Purkinje cell (primary cell): Measurements from ENCODE around the gene TINCR. TPM values are rescaled to one million over a fixed set of nuclear protein-coding genes. Genes with fewer than 3 reads are reported as not detected.

ENCODE experiments used
- polyA plus RNA-seq: library from polyadenylated mRNA; unstranded; fragments of >200 nt; fragmentation: Nextera tagmentation; gene quantifications from 2 replicates; pipeline ENCODE4 v1.2.1, GENCODE V29; 2014

Gene TINCR
- 1.4 TPM in 1 of 2 replicates, not detected in the other for polyA plus RNA-seq

GRCh38 chr19:5567360-5567969 is at the start of gene TINCR:
TINCR (minus strand) TSS chr19:5567953.

Other genes starting within 250 kb of the TINCR start
- gene PTPRS, start 227.1 kb downstream of the TINCR start, polyA plus RNA-seq = 0.60 and 0.86 TPM in 2 replicates
- gene ZNRF4, start 112.5 kb downstream of the TINCR start, polyA plus RNA-seq = not detected in 2 replicates
- gene SAFB2, start 54.8 kb upstream of the TINCR start, polyA plus RNA-seq = 7.2 and 10.8 TPM in 2 replicates
- 6.2 and 13.3 TPM in 2 replicates for gene SAFB, start 55.1 kb upstream of the TINCR start, polyA plus RNA-seq
- gene MICOS13, start 112.6 kb upstream of the TINCR start, polyA plus RNA-seq = 52.4 and 55.3 TPM in 2 replicates
- 3.2 and 10.9 TPM in 2 replicates for gene HSD11B1L, start 113.1 kb upstream of the TINCR start, polyA plus RNA-seq
- 662 and 689 TPM in 2 replicates for gene RPL36, start 122.3 kb upstream of the TINCR start, polyA plus RNA-seq
- gene LONP1, start 152.2 kb upstream of the TINCR start, polyA plus RNA-seq = 3.7 and 4.3 TPM in 2 replicates
- not detected in 2 replicates for gene CATSPERD, start 152.7 kb upstream of the TINCR start, polyA plus RNA-seq
- gene PRR22, start 216.8 kb upstream of the TINCR start, polyA plus RNA-seq = not detected in 2 replicates
- 1.2 and 2.3 TPM in 2 replicates for gene DUS3L, start 223.2 kb upstream of the TINCR start, polyA plus RNA-seq
- not detected in 2 replicates for gene NRTN, start 237.1 kb upstream of the TINCR start, polyA plus RNA-seq